ENCODE results near the gene N4BP2L2. TPM values are rescaled to one million over a fixed set of nuclear protein-coding genes. Genes with fewer than 3 reads are reported as not detected.

Gene N4BP2L2
- total RNA-seq, 2 experiments from 2014 or later = 84.5 to 85.2 TPM

GRCh38 chr13:32542221-32542620 is 3.6 kb upstream of the N4BP2L2 start:
- TF ChIP-seq, protein P1, sequence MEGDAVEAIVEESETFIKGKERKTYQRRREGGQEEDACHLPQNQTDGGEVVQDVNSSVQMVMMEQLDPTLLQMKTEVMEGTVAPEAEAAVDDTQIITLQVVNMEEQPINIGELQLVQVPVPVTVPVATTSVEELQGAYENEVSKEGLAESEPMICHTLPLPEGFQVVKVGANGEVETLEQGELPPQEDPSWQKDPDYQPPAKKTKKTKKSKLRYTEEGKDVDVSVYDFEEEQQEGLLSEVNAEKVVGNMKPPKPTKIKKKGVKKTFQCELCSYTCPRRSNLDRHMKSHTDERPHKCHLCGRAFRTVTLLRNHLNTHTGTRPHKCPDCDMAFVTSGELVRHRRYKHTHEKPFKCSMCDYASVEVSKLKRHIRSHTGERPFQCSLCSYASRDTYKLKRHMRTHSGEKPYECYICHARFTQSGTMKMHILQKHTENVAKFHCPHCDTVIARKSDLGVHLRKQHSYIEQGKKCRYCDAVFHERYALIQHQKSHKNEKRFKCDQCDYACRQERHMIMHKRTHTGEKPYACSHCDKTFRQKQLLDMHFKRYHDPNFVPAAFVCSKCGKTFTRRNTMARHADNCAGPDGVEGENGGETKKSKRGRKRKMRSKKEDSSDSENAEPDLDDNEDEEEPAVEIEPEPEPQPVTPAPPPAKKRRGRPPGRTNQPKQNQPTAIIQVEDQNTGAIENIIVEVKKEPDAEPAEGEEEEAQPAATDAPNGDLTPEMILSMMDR (IDR thresholded peaks at IDR 0.05) = no peak
- CTCF ChIA-PET = interaction anchor here (0.7 to 2.3 kb wide), 2 partner anchors 14 to 39 kb away, joined by 4 to 6 read pairs; no protein-coding TSS in a partner anchor
- Mint-ChIP-seq H3K27me3 (no peaks in the 10 kb centered on the region), H3K4me3 (no peak overlapping the region), H3K9me3 (no peaks in the 10 kb centered on the region), H3K4me1 (ENCODE audit: low read depth) (peaks cover 7% of the 10 kb centered on the region), H3K36me3 (ENCODE audit: low read depth) (peaks cover 12% of the 10 kb centered on the region), H3K27ac (no peak overlapping the region)
- POLR2A ChIA-PET = no interaction called here
- intact Hi-C loops (cut with micrococcal nuclease) = no loop called here
- DNase-seq (no peak), ATAC-seq (no peak)

DNA sequence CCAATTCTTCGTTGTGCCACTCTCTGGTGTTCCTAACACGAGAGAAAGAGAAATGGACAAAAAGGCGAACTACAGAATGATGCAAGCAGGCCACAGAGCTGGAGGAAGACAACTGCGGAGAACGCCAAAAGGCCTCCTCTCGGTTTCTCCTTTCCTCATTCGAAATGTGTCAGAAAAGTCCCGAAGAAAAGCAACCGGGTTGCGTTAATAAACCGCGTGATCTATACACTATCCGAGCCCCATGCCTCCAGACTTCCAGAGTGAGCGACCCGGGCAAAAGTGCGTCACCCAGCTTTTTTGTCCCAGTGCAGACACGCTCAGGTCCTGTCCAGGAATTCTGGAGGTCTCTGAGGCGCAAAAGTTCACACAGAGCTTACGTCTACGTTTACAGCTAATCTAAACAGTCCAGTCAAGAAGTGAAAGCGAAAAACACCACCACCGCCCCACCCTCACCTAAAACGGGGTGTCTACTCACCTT is 413 bp downstream of the N4BP2L2 start:
- Mint-ChIP-seq H3K9me3 (no peaks in the 10 kb centered on the region), H3K4me3 (peak overlapping the region; percentile 99), H3K4me1 (ENCODE audit: low read depth) (peaks cover 44% of the 10 kb centered on the region), H3K27me3 (no peaks in the 10 kb centered on the region), H3K27ac (peak overlapping the region; percentile 99), H3K36me3 (ENCODE audit: low read depth) (peaks cover 47% of the 10 kb centered on the region)
- ChIA-PET CTCF (interaction anchor here (1.0 to 1.8 kb wide), 8 partner anchors 9 to 132 kb away, joined by 3 to 6 read pairs (median 4); partner anchors contain the start of gene PDS5B), POLR2A (interaction anchor here (0.7 to 1.3 kb wide), 5 partner anchors 8 to 230 kb away, joined by 3 to 4 read pairs (median 3); no protein-coding TSS in a partner anchor)
- peak; percentile 82 for ATAC-seq
- DNase-seq = peak; percentile 84
- TF ChIP-seq, protein P1 (IDR thresholded peaks at IDR 0.05) = no peak
- intact Hi-C loops (cut with micrococcal nuclease) = loop anchor here (5.0 kb wide), 2 partner anchors 44 to 111 kb away; partner anchors contain the start of gene N4BP2L1

GRCh38 chr13:32537580-32538142 is 934 bp downstream of the N4BP2L2 start:
- CTCF ChIA-PET = interaction anchor here (1.0 to 1.8 kb wide), 7 partner anchors 9 to 113 kb away, joined by 3 to 6 read pairs (median 3); partner anchors contain the start of gene PDS5B
- no peak for ATAC-seq
- Mint-ChIP-seq H3K27me3 (no peaks in the 10 kb centered on the region), H3K27ac (peak overlapping the region; percentile 99), H3K36me3 (ENCODE audit: low read depth) (peaks cover 51% of the 10 kb centered on the region), H3K4me1 (ENCODE audit: low read depth) (peaks cover 48% of the 10 kb centered on the region), H3K9me3 (no peaks in the 10 kb centered on the region), H3K4me3 (peak overlapping the region; percentile 99)
- DNase-seq = peak; percentile 64
- TF ChIP-seq, protein P1 (IDR thresholded peaks at IDR 0.05) = no peak
- POLR2A ChIA-PET = interaction anchor here (0.7 to 1.4 kb wide), 6 partner anchors 18 to 229 kb away, joined by 3 to 5 read pairs (median 4); partner anchors contain the start of genes BRCA2, N4BP2L1 and ZAR1L
- intact Hi-C loops (cut with micrococcal nuclease) = loop anchor here (5.0 kb wide), 2 partner anchors 45 to 110 kb away; partner anchors contain the start of gene N4BP2L1

DNA sequence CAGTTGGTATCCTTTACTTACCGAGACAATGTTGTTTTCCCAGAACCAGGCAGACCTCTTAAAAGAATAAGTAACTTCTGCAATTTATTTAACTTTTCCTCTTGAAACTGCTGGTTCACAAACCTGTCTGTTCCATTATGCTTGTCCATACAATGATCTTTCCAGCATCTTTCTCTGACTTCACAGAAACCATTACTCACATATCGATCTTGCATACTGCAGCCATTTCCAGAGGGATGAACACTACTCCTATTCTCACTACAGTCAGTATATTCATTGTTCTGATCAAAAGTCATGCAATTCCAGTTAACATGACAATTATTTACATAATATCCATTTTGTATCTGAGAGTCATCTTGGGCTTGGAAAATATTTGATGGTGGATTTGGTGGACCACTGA is 2.8 kb downstream of the N4BP2L2 start:
- DNase-seq (no peak), ATAC-seq (no peak)
- no peaks in the 10 kb centered on the region for H3K27me3 Mint-ChIP-seq
- intact Hi-C loops (cut with micrococcal nuclease) = loop anchor here (5.0 kb wide), 2 partner anchors 47 to 108 kb away; partner anchors contain the start of gene N4BP2L1
- ChIA-PET POLR2A (interaction anchor here (0.5 to 0.6 kb wide), 2 partner anchors 702 to 1034 kb away, joined by 3 to 4 read pairs; no protein-coding TSS in a partner anchor), CTCF (no interaction called here)
- TF ChIP-seq, protein P1 (IDR thresholded peaks at IDR 0.05) = no peak
- H3K27ac Mint-ChIP-seq = peak overlapping the region; percentile 65
- H3K36me3 Mint-ChIP-seq (ENCODE audit: low read depth) = peaks cover 60% of the 10 kb centered on the region
- H3K4me1 Mint-ChIP-seq (ENCODE audit: low read depth) = peaks cover 64% of the 10 kb centered on the region
- H3K4me3 Mint-ChIP-seq = peak overlapping the region; percentile 38
- H3K9me3 Mint-ChIP-seq = no peaks in the 10 kb centered on the region

- Mint-ChIP-seq H3K36me3 (ENCODE audit: low read depth) (peaks cover 62% of the 10 kb centered on the region), H3K9me3 (no peaks in the 10 kb centered on the region), H3K4me1 (ENCODE audit: low read depth) (peaks cover 69% of the 10 kb centered on the region), H3K27me3 (no peaks in the 10 kb centered on the region), H3K27ac (peak overlapping the region; percentile 35), H3K4me3 (peak overlapping the region; percentile 49)
- ChIA-PET POLR2A (interaction anchor here (0.6 kb wide), 1 partner anchor 703 kb away, joined by 4 read pairs; no protein-coding TSS in a partner anchor), CTCF (no interaction called here)
- TF ChIP-seq, protein P1 (IDR thresholded peaks at IDR 0.05) = no peak
- no peak for ATAC-seq
- intact Hi-C loops (cut with micrococcal nuclease) = loop anchor here (5.0 kb wide), 2 partner anchors 47 to 108 kb away; partner anchors contain the start of gene N4BP2L1
- DNase-seq = no peak
Measured at GRCh38 chr13:32535115-32535514, 3.5 kb downstream of the N4BP2L2 start.
